Measurements from ENCODE around the gene SH2B2.

SH2B2 gene

GRCh38 chr7:102286237-102287110 lies at the start of gene SH2B2:
TSS of gene SH2B2 (plus strand) at chr7:102286868. CDS start at chr7:102300551, 13,683 bp downstream.
- TF ChIP-seq CTCF (IDR thresholded peaks at IDR 0.05; ENCODE audit: low read depth, low read length, missing control alignments) = peak; percentile 2
- H3K4me3 ChIP-seq (ENCODE audit: low read depth, low read length) = peak within 1 kb of the TSS; percentile 96
- DNase-seq (ENCODE audit: low read depth) = no peak

GRCh38 chr7:102239206-102239820 lies 47.4 kb upstream of the SH2B2 start:
- H3K4me3 ChIP-seq (ENCODE audit: low read depth, low read length) = no peak overlapping the region
- DNase-seq (ENCODE audit: low read depth) = no peak
- no peak for TF ChIP-seq CTCF (IDR thresholded peaks at IDR 0.05; ENCODE audit: low read depth, low read length, missing control alignments)

- no peak for DNase-seq (ENCODE audit: low read depth)
- no peak overlapping the region for H3K4me3 ChIP-seq (ENCODE audit: low read depth, low read length)
- TF ChIP-seq CTCF (IDR thresholded peaks at IDR 0.05; ENCODE audit: low read depth, low read length, missing control alignments) = no peak
Observed at GRCh38 chr7:102241431-102241830, 45.2 kb upstream of the SH2B2 start.

GRCh38 chr7:102244601-102245000 lies 42.1 kb upstream of the SH2B2 start:
- DNase-seq (ENCODE audit: low read depth) = no peak
- no peak overlapping the region for H3K4me3 ChIP-seq (ENCODE audit: low read depth, low read length)
- no peak for TF ChIP-seq CTCF (IDR thresholded peaks at IDR 0.05; ENCODE audit: low read depth, low read length, missing control alignments)

- H3K4me3 ChIP-seq (ENCODE audit: low read depth, low read length) = no peak overlapping the region
- no peak for DNase-seq (ENCODE audit: low read depth)
- no peak for TF ChIP-seq CTCF (IDR thresholded peaks at IDR 0.05; ENCODE audit: low read depth, low read length, missing control alignments)
Observed at GRCh38 chr7:102248081-102248455, 38.6 kb upstream of the SH2B2 start.

GRCh38 chr7:102248456-102249395 lies 37.9 kb upstream of the SH2B2 start:
- no peak for DNase-seq (ENCODE audit: low read depth)
- TF ChIP-seq CTCF (IDR thresholded peaks at IDR 0.05; ENCODE audit: low read depth, low read length, missing control alignments) = no peak

More at GRCh38 chr7:102248456-102249395, 37.9 kb upstream of the SH2B2 start:
- H3K4me3 ChIP-seq (ENCODE audit: low read depth, low read length) = no peak overlapping the region
